Activated T-cell treated with anti-CD3 and anti-CD28 coated beads, Interleukin-2, amount 50 U/mL, for 1 hour (primary cell): ENCODE measurements around the gene TRIM65.

ENCODE experiments used
- DNase-seq: peaks from one replicate; pipeline ENCODE4 v3.0.0-alpha.2; 2020

TRIM65 gene

DNA sequence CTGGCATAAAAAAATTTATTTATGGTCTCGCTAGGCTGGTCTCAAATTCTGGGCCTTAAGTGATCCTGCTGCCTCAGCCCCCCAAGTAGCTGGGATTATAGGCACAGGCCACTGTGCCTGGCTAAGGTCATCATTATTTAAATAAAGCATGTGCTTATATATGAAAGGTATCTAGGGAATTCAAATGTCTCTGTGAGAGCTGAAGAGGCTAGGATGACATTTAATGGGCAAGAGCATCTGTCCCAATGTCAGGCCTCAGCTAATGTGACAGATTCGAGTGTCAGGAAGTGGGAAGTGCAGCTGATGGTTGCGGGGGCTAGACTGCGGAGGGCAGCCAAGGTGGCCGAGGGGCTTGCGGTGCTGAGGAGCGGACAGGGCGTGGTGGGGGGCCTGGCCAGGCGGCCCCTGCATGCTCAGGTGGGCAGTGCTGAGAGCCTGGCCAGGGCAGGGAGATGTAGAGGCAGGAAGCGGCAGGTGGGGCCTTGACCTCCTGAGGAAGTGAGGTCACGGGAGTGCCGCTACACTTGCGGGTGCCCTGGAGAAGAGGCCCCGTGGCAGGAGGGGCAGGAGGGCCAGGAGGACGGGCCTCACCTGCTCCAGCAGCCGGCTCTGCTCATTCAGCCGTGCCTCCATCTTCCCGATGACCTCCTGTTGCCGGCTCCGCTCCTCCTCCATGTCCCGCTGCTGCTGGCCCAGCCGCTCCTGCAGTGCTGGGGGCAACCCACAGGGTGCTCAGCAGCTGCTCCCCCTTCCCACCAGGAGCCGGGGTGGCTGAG is 20.6 kb upstream of the TRIM65 start:
- DNase-seq: no peak

DNA sequence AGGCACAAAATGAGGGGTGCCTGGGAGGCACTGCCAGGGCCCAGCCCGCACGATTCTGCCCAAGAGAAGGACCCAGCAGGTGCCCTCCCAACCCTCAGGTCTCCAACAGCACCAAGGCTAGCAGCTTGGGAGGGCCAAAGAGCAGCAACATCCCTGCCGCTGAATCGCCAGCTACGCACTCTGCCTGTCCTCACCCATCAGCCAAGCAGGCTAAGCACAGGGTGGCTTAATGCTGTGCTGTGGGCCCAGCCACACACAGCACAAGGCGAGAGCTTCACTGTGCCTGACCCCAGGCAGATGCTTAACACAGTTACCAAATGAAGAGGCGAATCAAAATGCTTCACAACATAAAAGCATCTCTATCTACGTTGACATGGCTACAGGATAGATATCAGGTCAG is 18.5 kb upstream of the TRIM65 start:
- DNase-seq: no peak

DNA sequence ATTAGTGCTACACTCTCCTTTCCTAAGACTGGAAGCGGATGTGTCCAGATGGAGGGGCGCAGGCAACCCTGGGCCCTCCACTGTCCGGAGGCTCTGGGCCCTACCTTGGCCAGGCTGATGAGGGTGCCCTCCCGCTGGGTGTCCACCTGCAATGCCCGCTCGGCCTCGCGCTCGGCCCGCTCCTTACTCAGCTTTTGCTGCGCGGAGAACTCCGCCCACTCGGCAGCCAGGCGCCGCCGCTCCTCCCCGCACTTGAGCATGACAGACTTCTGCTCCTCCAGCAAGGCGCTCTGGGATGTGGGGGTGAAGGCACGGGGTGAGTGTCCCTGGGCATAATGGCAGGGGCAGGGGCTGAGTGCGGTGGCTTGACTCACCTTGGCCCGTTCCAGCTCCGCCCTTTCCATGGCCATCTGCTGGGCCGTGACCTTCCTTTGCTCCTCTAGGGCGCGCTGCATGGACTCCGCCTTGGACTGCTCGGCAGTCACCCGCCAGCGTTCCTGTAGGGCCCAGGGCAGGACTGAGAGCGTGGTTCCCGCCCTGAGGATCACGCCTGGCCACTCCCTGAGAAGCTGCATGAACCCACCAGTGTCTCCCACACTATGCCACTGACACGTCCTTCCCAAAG is 18.0 kb upstream of the TRIM65 start:
- no peak for DNase-seq

- no peak for DNase-seq
These were observed 16.9 kb upstream of the TRIM65 start for GRCh38 chr17:75913537-75914210.

- no peak for DNase-seq
These were observed 13.9 kb upstream of the TRIM65 start for GRCh38 chr17:75910699-75911098.

DNA sequence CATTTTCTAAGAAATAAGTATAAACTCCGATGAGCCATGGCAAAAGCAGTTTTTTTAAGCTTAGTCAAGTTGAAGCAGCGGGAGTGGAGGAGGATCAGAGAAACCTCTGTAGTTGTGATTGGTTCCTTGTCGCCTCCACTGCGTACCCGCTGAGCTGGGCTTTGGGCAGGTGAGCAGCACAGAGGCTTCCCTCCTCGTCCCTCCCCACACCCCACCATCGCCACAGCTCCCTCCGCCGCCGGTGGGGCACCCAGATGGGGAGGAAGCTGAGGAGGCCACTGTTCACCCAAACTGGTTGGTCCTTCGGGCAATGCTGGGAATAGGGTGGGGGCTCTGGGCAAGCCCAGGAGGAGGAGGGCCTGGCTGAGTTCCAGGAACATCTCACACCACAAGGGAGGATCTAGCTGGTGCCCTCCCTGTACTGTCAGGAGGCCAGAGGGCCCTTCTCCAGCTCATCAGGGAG is 13.1 kb upstream of the TRIM65 start:
- no peak for DNase-seq

GRCh38 chr17:75909051-75909811 is 12.5 kb upstream of the TRIM65 start:
- no peak for DNase-seq

- no peak for DNase-seq
These were observed 11.4 kb upstream of the TRIM65 start for GRCh38 chr17:75908201-75908600.

- DNase-seq: no peak
These were observed 9.6 kb upstream of the TRIM65 start for GRCh38 chr17:75906143-75906884.

DNA sequence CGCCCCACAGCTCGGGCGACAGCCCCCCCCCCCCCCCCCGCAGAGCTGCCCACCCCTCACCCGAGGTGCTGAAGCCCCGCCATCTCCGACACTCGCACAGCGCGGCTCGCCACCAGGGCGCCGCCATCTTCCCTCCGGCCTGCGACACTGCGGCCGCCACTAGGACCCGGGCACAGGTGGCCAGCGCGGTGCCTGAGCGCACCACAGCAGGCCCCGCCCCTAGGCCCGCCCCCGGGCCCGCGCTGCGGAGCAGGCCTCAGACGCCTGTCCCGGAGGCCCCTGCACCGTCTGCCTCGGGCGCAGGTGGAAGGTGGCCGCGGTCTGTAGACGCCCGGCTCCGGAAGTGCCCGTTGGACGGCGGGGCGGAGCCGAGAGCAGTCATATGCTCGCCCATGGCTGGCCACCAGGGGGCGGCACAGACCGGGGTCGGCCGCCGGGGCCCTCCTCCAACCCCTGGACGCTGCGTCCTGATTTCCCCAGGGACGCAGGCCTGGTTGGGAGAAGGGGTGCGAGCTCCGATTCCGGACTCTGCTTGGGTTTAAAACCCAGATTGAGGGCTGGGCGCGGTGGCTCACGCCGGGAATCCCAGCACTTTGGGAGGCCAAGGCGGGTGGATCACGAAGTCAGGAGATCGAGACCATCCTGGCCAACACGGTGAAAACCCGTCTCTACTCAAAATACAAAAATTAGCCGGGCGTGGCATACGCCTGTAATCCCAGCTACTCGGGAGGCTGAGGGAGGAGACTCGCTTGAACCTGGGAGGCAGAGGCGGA is 8.2 kb upstream of the TRIM65 start, which contains the start of gene MRPL38:
MRPL38 (minus strand) TSS at position 136 of the 773 bp plus-strand sequence; CDS start at position 127, 9 bp downstream.
- DNase-seq: peak; percentile 98

DNA sequence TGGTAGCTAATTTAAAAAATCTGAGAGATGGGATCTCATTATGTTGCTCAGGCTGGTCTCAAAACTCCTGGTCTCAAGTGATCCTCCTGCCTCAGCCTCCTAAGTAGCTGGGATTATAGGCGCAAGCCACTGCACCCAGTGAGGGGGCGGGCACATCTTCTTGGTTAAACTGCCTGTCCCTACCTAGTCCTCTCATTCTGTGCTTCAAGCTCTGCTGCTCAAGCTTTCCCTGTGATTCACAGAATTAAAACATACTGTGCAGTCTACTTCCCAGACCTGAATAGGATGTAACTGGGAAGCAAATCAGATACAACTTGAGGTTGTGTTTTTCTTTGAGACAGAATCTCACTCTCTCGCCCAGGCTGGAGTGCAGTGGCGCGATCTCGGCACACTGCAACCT is 5.7 kb upstream of the TRIM65 start:
- no peak for DNase-seq

- no peak for DNase-seq
These were observed 5.0 kb upstream of the TRIM65 start for GRCh38 chr17:75901727-75902126.

- DNase-seq: no peak
These were observed 4.2 kb upstream of the TRIM65 start for GRCh38 chr17:75900691-75901533.

DNA sequence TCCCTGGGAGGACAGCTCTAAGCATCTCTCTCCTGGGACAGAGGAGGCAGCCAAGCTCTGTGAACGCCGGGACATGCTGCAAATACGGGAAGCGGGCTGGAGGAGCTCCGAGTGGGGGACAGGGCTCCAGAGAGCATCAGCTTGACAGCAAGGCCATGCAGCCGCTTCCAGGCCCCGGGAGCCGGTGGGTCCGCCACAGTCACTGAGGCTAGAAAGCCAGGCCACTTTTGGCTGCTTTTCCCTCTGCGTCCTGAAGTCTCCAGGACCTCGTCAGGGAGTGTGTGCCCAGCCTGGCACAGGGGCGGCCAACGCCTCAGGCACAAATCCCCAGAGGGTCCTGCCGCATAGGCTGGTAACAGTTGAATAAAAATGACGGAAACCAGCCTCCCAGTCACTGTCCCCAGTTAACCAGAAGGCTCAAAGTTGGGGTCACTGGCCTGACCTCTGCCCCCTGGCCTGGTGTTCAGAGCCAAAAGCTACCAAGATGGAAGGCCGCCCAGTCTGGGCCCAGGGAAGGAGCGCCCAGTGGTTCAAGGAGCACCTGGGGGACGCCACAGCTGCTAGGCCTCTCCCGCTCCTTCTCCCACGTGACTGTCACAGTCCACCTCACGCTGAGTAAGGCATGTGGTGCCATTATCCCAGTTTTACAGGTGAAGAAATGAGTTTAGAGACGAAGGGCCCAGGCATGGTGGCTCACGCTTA is 3.2 kb upstream of the TRIM65 start:
- DNase-seq: no peak

DNA sequence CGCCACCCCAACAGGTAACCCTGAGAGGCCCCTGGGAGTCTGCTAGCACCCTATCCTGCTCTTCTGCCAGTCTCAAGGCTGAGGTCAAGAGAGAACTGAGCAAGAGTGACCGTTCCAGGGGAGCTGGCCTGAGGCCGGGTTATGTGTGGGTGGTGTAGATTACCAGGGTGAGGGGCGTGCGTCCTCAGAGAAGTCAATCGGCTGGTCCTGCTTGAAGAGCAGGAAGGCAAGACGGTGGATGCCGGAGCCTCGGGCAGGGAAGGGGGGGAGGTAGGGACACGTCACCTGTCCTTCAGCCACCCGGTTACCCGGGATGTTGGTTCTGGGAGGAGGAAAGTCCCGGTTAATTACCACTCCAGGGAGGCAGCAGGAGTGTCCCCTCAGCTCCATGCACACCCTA is 2.6 kb upstream of the TRIM65 start:
- DNase-seq: no peak

DNA sequence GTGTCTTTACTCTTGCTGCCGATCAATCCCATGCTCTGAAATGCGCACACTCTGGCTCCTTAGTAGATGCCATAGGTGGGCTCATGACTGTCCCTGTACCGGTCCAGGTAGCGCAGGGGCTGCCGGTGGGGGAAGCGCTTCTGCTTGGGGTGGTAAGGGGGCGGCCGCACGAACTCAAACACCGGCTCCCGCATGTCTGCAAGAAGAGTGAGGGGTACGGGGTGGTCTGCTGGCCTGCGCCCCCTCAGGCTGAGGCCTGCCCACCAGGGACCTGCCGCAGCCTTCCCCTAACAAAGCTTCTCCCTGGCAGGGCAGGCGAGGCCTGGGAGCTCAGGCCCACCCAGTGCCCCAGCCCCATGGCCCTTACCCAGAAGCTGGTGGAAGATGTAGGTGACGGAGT is 2.0 kb upstream of the TRIM65 start:
- DNase-seq: no peak

DNA sequence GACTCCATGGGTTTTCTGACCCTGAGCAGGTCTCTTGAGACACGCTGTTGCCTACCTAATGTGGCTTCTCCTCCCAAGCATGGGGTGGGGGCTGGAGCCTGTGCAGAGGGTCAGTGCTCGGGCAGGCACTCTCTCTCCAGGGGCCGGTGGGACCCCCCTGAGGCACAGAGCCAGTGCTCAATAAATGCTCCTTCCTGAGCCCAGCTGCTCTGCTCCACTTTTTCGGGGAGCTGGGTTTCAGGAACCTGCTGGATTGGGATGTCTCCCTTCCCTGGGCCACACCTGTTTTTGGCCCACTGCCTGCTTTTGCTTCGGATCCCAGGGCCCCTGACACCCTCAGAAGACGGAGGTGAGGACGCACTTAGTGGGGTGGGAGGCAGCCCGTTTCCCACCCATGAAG is 1.3 kb upstream of the TRIM65 start:
- DNase-seq: no peak

DNA sequence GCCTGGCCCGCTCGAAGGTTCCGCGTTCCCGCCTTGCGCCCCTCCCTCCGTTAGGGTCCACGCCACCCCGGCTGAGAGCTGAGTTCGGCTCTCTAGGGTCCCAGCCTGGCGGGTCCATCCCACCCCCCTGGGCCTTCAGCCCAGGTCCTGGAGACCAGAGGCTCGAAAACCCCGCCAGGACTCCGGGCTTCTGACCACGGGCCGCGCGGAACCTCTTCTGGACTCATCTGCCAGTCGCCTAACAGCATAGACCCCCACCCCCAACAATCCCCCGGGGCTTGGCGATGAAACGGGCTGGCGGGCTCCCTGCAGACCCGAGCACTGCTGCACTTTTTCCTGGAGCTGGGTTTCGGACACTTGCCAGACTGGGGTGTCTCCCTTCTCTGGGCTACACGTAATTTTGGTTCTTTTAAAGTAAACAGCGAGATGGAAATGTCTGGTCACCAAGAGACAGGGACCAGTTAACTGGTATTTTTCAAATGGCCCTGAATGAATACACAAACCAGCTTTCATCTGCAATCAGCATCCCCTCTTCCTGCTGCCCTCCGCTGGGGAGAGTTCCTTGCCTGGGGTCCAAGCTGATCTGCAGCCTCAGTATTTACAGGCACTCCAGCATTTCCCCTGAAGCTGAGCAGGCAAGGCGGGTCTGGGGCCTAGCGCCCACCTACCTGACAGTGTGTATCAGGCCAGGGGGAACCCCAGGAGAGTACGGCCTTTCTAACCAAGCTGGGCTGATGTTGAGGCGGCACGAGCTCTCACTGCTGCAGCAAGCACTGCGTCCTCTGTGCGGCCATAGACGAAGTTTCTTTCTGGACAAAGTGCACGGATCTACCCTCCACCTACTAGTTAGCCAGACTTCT is 639 bp upstream of the TRIM65 start:
- no peak for DNase-seq
